HG03469 (cell line): ENCODE results near the gene TMEM9.

Experiments
- ATAC-seq: cut with Tn5 transposase; IDR thresholded peaks from one replicate; pipeline ENCODE4 v1.9.1; 2021; ENCODE audit warnings: mild to moderate bottlenecking, moderate library complexity, moderate number of reproducible peaks; ENCODE audit not compliant: unreplicated experiment

The TMEM9 gene

DNA sequence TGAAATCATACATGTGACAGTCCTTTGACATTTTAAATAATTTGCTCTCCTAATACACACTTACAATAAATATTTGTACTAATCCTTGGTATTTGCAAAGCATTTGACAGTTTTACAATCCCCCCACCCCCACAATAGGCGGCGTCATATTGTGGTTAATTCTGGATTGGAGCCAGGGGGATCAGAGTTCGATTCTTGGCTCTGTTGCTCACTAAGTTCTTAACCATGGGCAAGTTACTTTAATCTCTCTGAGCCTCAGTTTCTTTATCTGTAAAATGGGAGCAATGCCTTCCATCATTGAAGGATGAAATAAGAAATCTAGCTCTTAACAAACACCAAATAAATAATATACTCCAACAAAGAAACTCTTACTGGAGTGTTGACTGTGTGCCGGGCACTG is 65.9 kb downstream of the TMEM9 start:
- ATAC-seq = no peak

DNA sequence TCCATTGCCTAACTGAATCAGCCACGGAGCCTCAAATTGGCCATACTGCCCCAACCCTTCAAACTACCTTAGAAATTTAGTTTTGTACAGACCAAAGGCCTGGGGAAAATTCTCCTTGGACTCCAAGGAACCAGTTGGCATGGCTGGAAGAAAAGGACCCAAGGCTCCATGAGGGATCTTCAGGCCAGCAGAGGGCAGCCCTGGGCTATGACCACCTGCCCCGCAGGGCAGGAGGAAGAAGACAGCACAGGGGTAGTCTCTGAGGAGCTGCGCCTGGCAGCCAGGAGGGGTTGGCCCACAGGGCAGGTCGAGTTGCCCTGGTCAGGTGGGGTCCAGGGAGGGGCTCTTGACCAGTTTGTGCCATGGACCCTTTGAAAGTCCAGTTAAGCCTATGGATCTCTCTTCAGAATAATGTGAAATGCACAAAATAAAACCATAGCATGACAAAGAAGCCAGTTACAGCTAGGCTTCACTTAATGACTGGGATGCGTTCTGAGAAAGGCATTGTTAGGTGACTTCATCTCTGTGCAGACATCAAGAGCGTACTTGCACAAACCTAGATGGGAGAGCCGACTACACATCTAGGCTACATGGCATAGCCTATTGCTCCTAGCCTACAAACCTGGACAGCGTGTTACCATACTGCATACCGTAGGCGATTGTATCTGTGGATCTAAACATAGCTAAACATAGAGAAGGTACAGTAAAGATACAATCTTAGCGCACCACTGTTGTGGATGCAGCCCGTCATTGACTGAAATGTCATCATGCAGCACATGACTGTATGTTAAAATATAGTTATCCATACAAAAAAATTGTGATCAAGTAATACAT is 68.2 kb downstream of the TMEM9 start:
- ATAC-seq = no peak
